Fibroblast of skin of left biceps (primary cell): Measurements from ENCODE around the gene GANC.

Experiments used
- DNase-seq, 2 experiments: peaks; one replicate each; pipeline ENCODE4 v3.0.0-alpha.2; 2013; ENCODE audit warnings: low read depth in 2 of 2

Gene GANC

GRCh38 chr15:42348083-42348482 lies 75.1 kb downstream of the GANC start:
- DNase-seq, result peak; percentile 63

GRCh38 chr15:42349186-42349585 lies 76.2 kb downstream of the GANC start:
- peak in 1 of 2 experiments; percentile 20 for DNase-seq

GRCh38 chr15:42352401-42352800 lies 79.4 kb downstream of the GANC start:
- DNase-seq, result no peak

GRCh38 chr15:42353061-42353460 lies 80.1 kb downstream of the GANC start:
- no peak for DNase-seq

- DNase-seq, result no peak
Observed at GRCh38 chr15:42354824-42355223, 81.8 kb downstream of the GANC start.

- DNase-seq, result no peak
Observed at GRCh38 chr15:42355291-42355690, 82.3 kb downstream of the GANC start.

- DNase-seq, result no peak
Observed at GRCh38 chr15:42356851-42357250, 83.8 kb downstream of the GANC start.

- DNase-seq, result no peak
Observed at GRCh38 chr15:42358141-42358540, 85.1 kb downstream of the GANC start.

- DNase-seq, result no peak
Observed at GRCh38 chr15:42359249-42359648, 86.2 kb downstream of the GANC start, which contains the start of gene CAPN3. CAPN3 (plus strand) TSS chr15:42359501; CDS start chr15:42359806, 305 bp downstream.

- DNase-seq, result no peak
Observed at GRCh38 chr15:42359985-42360384, 87.0 kb downstream of the GANC start.

- no peak for DNase-seq
Observed at GRCh38 chr15:42360535-42361112, 87.6 kb downstream of the GANC start.

GRCh38 chr15:42363487-42363886 lies 90.5 kb downstream of the GANC start:
- no peak for DNase-seq

GRCh38 chr15:42363942-42364341 lies 90.9 kb downstream of the GANC start:
- DNase-seq, result no peak

- no peak for DNase-seq
Observed at GRCh38 chr15:42364529-42364928, 91.5 kb downstream of the GANC start.

GRCh38 chr15:42365921-42366550 lies 93.0 kb downstream of the GANC start:
- DNase-seq, result no peak

- DNase-seq, result no peak
Observed at GRCh38 chr15:42367041-42367440, 94.0 kb downstream of the GANC start.

- no peak for DNase-seq
Observed at GRCh38 chr15:42368096-42368495, 95.1 kb downstream of the GANC start.

GRCh38 chr15:42371096-42371495 lies 98.1 kb downstream of the GANC start:
- DNase-seq, result no peak

- no peak for DNase-seq
Observed at GRCh38 chr15:42373274-42373673, 100.3 kb downstream of the GANC start.

GRCh38 chr15:42373936-42374335 lies 100.9 kb downstream of the GANC start:
- DNase-seq, result no peak

GRCh38 chr15:42374810-42375209 lies 101.8 kb downstream of the GANC start:
- DNase-seq, result no peak

- no peak for DNase-seq
Observed at GRCh38 chr15:42375252-42375651, 102.3 kb downstream of the GANC start.

GRCh38 chr15:42375941-42376340 lies 102.9 kb downstream of the GANC start:
- DNase-seq, result no peak

- no peak for DNase-seq
Observed at GRCh38 chr15:42378011-42378410, 105.0 kb downstream of the GANC start.
